SK-N-SH (cell line): Measurements from ENCODE around the gene LRRC38. TPM values are rescaled to one million over a fixed set of nuclear protein-coding genes. Genes with fewer than 3 reads are reported as not detected.

Source experiments
- CTCF ChIA-PET: fragments of 300-600, 350-600 bp; formaldehyde crosslinking; extraction: SDS; loops from one replicate; lab custom pipeline; 2021; lab: Yijun Ruan, JAX
- POLR2A ChIA-PET: fragments of 350-600 bp; sonication (Branson Sonifier 250); formaldehyde crosslinking; extraction: SDS; loops from one replicate; lab custom pipeline; 2020; ENCODE audit warnings: antibody characterized with exemption, inconsistent platforms; lab: Yijun Ruan, JAX
- DNase-seq: peaks from one replicate; pipeline ENCODE4 v3.0.0; 2012
- H2AFZ ChIP-seq: fragments of 200-600 bp; sonication (generic); 2 replicates; pipeline ENCODE4 v1.8.1; 2016; ENCODE audit warnings: antibody characterized with exemption, mild to moderate bottlenecking, low read depth
- H3F3A ChIP-seq: fragments of 200-600 bp; sonication (generic); replicated peaks from 2 replicates; pipeline ENCODE3; 2016; ENCODE audit warnings: antibody characterized with exemption, mild to moderate bottlenecking; ENCODE audit not compliant: insufficient read depth
- H3K27ac ChIP-seq, 2 experiments: fragments of 200-500 bp in 1 of 2; fragments of 200-600 bp in 1 of 2; sonication (Bioruptor generic) in 1 of 2; sonication (generic), shearing (Covaris generic) in 1 of 2; 2 replicates each; pipeline versions ENCODE4 v1.5.1 to v1.6.1; 2014 to 2016; ENCODE audit warnings: low read depth in 2 of 2, inconsistent platforms in 1 of 2, low read length in 1 of 2, mild to moderate bottlenecking in 1 of 2, mixed read lengths in 1 of 2
- H3K27me3 ChIP-seq: fragments of 200-600 bp; sonication (generic), shearing (Covaris generic); 2 replicates; pipeline ENCODE4 v1.6.1; 2016; ENCODE audit warnings: mixed run types; ENCODE audit not compliant: insufficient read depth
- H3K36me3 ChIP-seq, 2 experiments: fragments of 200-500 bp in 1 of 2; fragments of 200-600 bp in 1 of 2; sonication (Bioruptor generic) in 1 of 2; sonication (generic) in 1 of 2; replicated peaks in 1 of 2; 2 replicates each; pipeline versions ENCODE3 to v1.5.1; 2014 to 2016; ENCODE audit warnings: low read length in 1 of 2, mild to moderate bottlenecking in 1 of 2; ENCODE audit not compliant: insufficient read depth in 2 of 2, control insufficient read depth in 1 of 2
- H3K4me1 ChIP-seq, 2 experiments: fragments of 200-500 bp in 1 of 2; fragments of 200-600 bp in 1 of 2; sonication (Bioruptor generic) in 1 of 2; sonication (generic), shearing (Covaris generic) in 1 of 2; 2 replicates each; pipeline versions ENCODE4 v1.5.1 to v1.6.1; 2014 to 2016; ENCODE audit warnings: low read depth in 1 of 2, low read length in 1 of 2, mixed run types in 1 of 2; ENCODE audit not compliant: insufficient read depth in 2 of 2, control insufficient read depth in 1 of 2
- H3K4me2 ChIP-seq: fragments of 200-600 bp; sonication (generic), shearing (Covaris generic); 2 replicates; pipeline ENCODE4 v1.6.1; 2017; ENCODE audit warnings: mixed run types
- H3K4me3 ChIP-seq, 2 experiments: fragments of 200-500 bp in 1 of 2; fragments of 200-600 bp in 1 of 2; sonication (Bioruptor generic) in 1 of 2; sonication (generic), shearing (Covaris generic) in 1 of 2; 2 replicates each; pipeline versions ENCODE4 v1.5.1 to v1.8.1; 2014 to 2016; ENCODE audit warnings: low read depth in 2 of 2, inconsistent platforms in 1 of 2, low read length in 1 of 2, mild to moderate bottlenecking in 1 of 2, mixed read lengths in 1 of 2, moderate library complexity in 1 of 2
- H3K79me2 ChIP-seq: fragments of 200-600 bp; sonication (generic); 2 replicates; pipeline ENCODE4 v1.8.1; 2017; ENCODE audit warnings: mild to moderate bottlenecking; ENCODE audit not compliant: insufficient read depth
- H3K9ac ChIP-seq: fragments of 200-600 bp; sonication (generic); 2 replicates; pipeline ENCODE4 v1.6.1; 2017; ENCODE audit warnings: mixed run types
- H3K9me2 ChIP-seq: fragments of 200-600 bp; sonication (generic); 2 replicates; pipeline ENCODE4 v1.6.1; 2017; ENCODE audit warnings: mixed run types
- H3K9me3 ChIP-seq: fragments of 200-600 bp; sonication (generic); 2 replicates; pipeline ENCODE4 v1.6.1; 2017; ENCODE audit warnings: mixed run types, mild to moderate bottlenecking, moderate library complexity
- H4K20me1 ChIP-seq: fragments of 200-600 bp; sonication (generic); 2 replicates; pipeline ENCODE4 v1.6.1; 2017; ENCODE audit warnings: mild to moderate bottlenecking, mixed run types; ENCODE audit not compliant: insufficient read depth
- CHD2 ChIP-seq: fragments of 150-350 bp; IDR thresholded peaks from 2 replicates; pipeline ENCODE4 v1.6.1; 2018; ENCODE audit warnings: low read length; ENCODE audit not compliant: partially characterized antibody
- ELF1 ChIP-seq: IDR thresholded peaks from 2 replicates; pipeline ENCODE4 v1.4.0; 2012
- EP300 ChIP-seq, 2 experiments: IDR thresholded peaks; 2 replicates each; pipeline versions ENCODE4 v1.4.0 to v1.6.1; 2012; ENCODE audit warnings: borderline replicate concordance in 1 of 2, low read depth in 1 of 2, low read length in 1 of 2
- EZH2phosphoT487 ChIP-seq: fragments of 200-600 bp; sonication (generic); IDR thresholded peaks from 2 replicates; pipeline ENCODE4 v1.6.1; 2017; ENCODE audit warnings: low read depth, mixed run types, mild to moderate bottlenecking, antibody characterized with exemption, moderate library complexity, borderline replicate concordance
- FOSL2 ChIP-seq: IDR thresholded peaks from 2 replicates; pipeline ENCODE4 v1.4.0; 2012; ENCODE audit warnings: low read depth, mild to moderate bottlenecking, moderate library complexity, borderline replicate concordance
- FOXM1 ChIP-seq: IDR thresholded peaks from 2 replicates; pipeline ENCODE4 v1.4.0; 2012; ENCODE audit warnings: low read depth, mild to moderate bottlenecking
- MXI1 ChIP-seq: IDR thresholded peaks from 2 replicates; pipeline ENCODE4 v1.6.1; 2012; ENCODE audit warnings: mild to moderate bottlenecking, low read depth, low read length, improper control_type of control experiment
- NFIC ChIP-seq: IDR thresholded peaks from 2 replicates; pipeline ENCODE4 v1.4.0; 2012; ENCODE audit warnings: borderline replicate concordance
- RCOR1 ChIP-seq: fragments of 150-350 bp; IDR thresholded peaks from 2 replicates; pipeline ENCODE4 v1.6.1; 2017; ENCODE audit warnings: antibody characterized with exemption, low read length
- SIN3A ChIP-seq: IDR thresholded peaks from 2 replicates; pipeline ENCODE4 v1.6.1; 2012; ENCODE audit warnings: low read depth, mild to moderate bottlenecking, low read length, moderate library complexity, borderline replicate concordance
- SMC3 ChIP-seq: IDR thresholded peaks from 2 replicates; pipeline ENCODE4 v1.6.1; 2012; ENCODE audit warnings: low read depth, low read length, improper control_type of control experiment
- WGBS: methylation state at CpG from one replicate; pipeline ENCODE4 v1.1.6; 2017; ENCODE audit warnings: low lambda C conversion rate; 5-methylcytosine and 5-hydroxymethylcytosine counted together
- polyA plus RNA-seq, 3 experiments: library from polyadenylated mRNA; depleted of rRNA; stranded (reverse); fragments of >200 nt; gene quantifications; 2 replicates each; pipeline ENCODE4 v1.2.3, GENCODE V29; 2012
- TF ChIP-seq, protein P1 (sequence below): IDR thresholded peaks from 2 replicates; pipeline ENCODE4 v1.4.0; 2012; ENCODE audit warnings: low read depth
- TF ChIP-seq, protein P2 (sequence below): fragments of 150-350 bp; IDR thresholded peaks from 2 replicates; pipeline ENCODE4 v1.6.1; 2016; ENCODE audit warnings: mild to moderate bottlenecking, low read depth, low read length
- TF ChIP-seq, protein P3 (sequence below): fragments of 150-350 bp; IDR thresholded peaks from 2 replicates; pipeline ENCODE4 v1.6.1; 2017; ENCODE audit warnings: antibody characterized with exemption, low read length, low read depth, borderline replicate concordance
- TF ChIP-seq, protein P4 (sequence below): IDR thresholded peaks from 2 replicates; pipeline ENCODE4 v1.4.0; 2012; ENCODE audit warnings: low read depth, borderline replicate concordance
- TF ChIP-seq, protein P5 (sequence below): fragments of 200-600 bp; sonication (generic); IDR thresholded peaks from 2 replicates; pipeline ENCODE4 v1.6.1; 2017; ENCODE audit warnings: antibody characterized with exemption, mild to moderate bottlenecking, moderate library complexity

Gene LRRC38
- polyA plus RNA-seq, 1 of the 3 experiments (the other 2 are of a cell fraction): 0.02 TPM

DNA sequence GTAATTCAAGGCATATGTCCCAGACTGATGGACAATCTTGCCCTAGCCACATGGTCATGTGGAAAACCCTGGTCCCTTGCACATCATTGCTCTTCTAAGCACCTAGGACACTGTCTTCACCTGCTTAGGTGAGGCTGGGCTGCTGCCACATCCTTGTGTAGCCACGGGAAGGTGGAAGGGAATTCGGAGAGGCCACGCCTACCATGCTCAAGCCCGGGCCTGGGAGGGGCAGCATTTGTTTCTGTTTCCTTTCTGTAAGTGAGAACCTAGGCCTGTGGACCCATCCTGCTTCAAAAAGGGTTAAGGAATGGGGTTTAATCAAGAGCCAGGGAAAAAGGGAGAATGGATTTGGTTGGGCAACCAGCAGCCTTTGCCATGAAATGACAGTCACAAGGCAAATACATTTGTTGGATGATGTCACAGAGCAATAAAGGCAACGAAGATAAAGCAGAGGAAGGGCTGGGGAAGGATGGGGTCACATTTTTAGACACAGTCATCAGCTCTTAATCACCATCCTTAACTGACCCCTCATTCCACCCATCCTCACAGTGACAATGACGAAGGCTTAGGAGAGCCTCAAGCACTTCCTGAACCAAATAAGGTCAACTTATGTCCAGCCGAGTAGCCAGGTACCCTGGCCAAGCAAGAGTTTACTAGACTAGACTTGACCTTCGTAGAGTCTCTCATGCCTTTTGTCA lies 10.1 kb upstream of the LRRC38 start:
- Histone ChIP-seq H3K27ac (no peak overlapping the region), H3K9ac (no peak overlapping the region), H3K36me3 (no peaks in the 10 kb centered on the region), H3K4me3 (no peak overlapping the region), H3K79me2 (no peaks in the 10 kb centered on the region), H2AFZ (no peak overlapping the region), H3K9me3 (no peaks in the 10 kb centered on the region), H3K4me2 (no peak overlapping the region), H3K9me2 (no peaks in the 10 kb centered on the region), H3K27me3 (no peaks in the 10 kb centered on the region), H3F3A (no peaks in the 10 kb centered on the region), H3K4me1 (no peaks in the 10 kb centered on the region), H4K20me1 (no peaks in the 10 kb centered on the region)
- ChIA-PET CTCF (no interaction called here), POLR2A (no interaction called here)
- WGBS: 1% methylated on average over 8 of the region's 8 CpGs
- TF ChIP-seq SMC3: no peak
- no peak for TF ChIP-seq NFIC
- TF ChIP-seq, protein P1, sequence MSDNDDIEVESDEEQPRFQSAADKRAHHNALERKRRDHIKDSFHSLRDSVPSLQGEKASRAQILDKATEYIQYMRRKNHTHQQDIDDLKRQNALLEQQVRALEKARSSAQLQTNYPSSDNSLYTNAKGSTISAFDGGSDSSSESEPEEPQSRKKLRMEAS: no peak
- TF ChIP-seq, protein P2, sequence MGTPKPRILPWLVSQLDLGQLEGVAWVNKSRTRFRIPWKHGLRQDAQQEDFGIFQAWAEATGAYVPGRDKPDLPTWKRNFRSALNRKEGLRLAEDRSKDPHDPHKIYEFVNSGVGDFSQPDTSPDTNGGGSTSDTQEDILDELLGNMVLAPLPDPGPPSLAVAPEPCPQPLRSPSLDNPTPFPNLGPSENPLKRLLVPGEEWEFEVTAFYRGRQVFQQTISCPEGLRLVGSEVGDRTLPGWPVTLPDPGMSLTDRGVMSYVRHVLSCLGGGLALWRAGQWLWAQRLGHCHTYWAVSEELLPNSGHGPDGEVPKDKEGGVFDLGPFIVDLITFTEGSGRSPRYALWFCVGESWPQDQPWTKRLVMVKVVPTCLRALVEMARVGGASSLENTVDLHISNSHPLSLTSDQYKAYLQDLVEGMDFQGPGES: no peak
- no peak for TF ChIP-seq EP300 (IDR thresholded peaks at IDR 0.05; ENCODE audit: borderline replicate concordance in 1 of 2, low read depth in 1 of 2, low read length in 1 of 2)
- no peak for TF ChIP-seq SIN3A
- no peak for TF ChIP-seq MXI1
- TF ChIP-seq FOSL2: no peak
- no peak for TF ChIP-seq FOXM1
- TF ChIP-seq, protein P3, sequence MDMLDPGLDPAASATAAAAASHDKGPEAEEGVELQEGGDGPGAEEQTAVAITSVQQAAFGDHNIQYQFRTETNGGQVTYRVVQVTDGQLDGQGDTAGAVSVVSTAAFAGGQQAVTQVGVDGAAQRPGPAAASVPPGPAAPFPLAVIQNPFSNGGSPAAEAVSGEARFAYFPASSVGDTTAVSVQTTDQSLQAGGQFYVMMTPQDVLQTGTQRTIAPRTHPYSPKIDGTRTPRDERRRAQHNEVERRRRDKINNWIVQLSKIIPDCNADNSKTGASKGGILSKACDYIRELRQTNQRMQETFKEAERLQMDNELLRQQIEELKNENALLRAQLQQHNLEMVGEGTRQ: no peak
- TF ChIP-seq CHD2: no peak
- TF ChIP-seq, protein P4, sequence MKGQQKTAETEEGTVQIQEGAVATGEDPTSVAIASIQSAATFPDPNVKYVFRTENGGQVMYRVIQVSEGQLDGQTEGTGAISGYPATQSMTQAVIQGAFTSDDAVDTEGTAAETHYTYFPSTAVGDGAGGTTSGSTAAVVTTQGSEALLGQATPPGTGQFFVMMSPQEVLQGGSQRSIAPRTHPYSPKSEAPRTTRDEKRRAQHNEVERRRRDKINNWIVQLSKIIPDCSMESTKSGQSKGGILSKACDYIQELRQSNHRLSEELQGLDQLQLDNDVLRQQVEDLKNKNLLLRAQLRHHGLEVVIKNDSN: no peak
- TF ChIP-seq, protein P5, sequence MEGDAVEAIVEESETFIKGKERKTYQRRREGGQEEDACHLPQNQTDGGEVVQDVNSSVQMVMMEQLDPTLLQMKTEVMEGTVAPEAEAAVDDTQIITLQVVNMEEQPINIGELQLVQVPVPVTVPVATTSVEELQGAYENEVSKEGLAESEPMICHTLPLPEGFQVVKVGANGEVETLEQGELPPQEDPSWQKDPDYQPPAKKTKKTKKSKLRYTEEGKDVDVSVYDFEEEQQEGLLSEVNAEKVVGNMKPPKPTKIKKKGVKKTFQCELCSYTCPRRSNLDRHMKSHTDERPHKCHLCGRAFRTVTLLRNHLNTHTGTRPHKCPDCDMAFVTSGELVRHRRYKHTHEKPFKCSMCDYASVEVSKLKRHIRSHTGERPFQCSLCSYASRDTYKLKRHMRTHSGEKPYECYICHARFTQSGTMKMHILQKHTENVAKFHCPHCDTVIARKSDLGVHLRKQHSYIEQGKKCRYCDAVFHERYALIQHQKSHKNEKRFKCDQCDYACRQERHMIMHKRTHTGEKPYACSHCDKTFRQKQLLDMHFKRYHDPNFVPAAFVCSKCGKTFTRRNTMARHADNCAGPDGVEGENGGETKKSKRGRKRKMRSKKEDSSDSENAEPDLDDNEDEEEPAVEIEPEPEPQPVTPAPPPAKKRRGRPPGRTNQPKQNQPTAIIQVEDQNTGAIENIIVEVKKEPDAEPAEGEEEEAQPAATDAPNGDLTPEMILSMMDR: no peak
- TF ChIP-seq EZH2phosphoT487: no peak
- no peak for TF ChIP-seq RCOR1
- no peak for TF ChIP-seq ELF1
- DNase-seq: no peak
